GM11168 (cell line): Measurements from ENCODE around the gene AMDHD2.

Source experiments
- in situ Hi-C: fragments of 300-500 bp; cut with MboI; formaldehyde crosslinking; loops from one replicate; pipeline ENCODE4 v1.12.0; 2022; ENCODE audit warnings: low sequenced_read_pairs; ENCODE audit not compliant: unreplicated experiment

Gene AMDHD2

DNA sequence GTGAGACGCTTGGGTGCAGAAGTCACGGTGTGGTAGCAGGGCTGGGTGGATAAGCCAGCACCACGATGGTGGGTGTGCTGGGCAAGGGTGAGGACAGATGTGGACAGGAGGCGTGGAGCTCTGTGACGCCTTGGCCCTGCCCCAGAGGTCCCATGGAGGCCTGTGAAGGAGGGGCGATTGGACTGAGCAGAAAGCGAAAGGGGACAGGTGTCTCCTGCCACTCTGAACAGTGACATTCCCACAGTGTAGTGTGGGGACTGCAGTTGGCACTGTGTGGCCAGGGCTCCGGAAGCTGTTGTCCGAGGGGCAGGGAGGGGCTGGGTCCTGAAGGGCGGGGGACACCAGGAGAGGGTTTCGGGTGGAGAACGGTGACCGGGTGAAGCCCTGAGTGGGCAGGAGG, 37.9 kb upstream of the AMDHD2 start:
- in situ Hi-C loops = loop anchor here (10.0 to 25.0 kb wide), 3 partner anchors 47 to 470 kb away; partner anchors contain the start of genes ABCA3, NPW and ZNF598

DNA sequence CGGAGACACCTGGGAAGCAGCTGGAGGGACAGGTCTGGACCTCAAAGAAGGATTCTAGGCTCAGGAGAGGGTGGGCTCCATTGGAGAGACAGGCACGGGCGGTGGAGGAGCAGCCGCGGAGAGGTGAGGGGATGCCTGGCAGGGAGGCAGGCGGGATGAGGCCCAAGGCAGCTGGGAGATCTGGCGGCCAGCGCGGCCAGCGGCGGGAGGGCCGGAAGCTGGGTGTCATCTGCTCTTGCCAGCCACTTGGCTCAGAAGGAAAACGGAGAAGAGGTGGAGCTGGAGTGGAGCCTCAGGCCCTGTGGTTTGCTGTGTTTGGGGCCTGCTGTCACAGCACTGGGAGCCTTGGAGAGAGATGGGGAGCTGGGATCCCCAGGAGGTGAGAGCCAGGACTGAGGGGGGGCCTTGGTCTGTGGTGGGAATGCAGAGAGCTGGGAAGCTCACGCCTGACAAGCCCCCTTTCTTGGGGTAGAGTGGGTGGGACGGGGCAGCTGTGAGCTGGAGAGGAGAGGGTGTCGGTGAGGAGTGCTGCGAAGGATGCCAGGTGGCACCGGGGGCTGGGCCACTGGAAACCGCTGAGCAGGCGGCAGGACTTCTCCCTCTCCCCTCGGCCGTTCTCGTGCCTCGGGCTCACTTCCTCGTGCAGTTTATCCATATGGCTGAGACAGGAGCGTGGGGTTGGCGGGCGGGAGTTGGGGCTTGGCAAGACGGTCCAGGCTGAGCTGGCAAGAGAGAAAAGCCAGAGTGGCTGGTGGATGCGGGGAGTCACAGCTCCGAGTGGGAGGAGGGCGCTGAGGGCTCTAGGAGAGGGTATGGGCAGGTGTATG, 37.2 kb upstream of the AMDHD2 start:
- in situ Hi-C loops = loop anchor here (10.0 to 25.0 kb wide), 3 partner anchors 48 to 471 kb away; partner anchors contain the start of genes ABCA3, NPW and ZNF598

DNA sequence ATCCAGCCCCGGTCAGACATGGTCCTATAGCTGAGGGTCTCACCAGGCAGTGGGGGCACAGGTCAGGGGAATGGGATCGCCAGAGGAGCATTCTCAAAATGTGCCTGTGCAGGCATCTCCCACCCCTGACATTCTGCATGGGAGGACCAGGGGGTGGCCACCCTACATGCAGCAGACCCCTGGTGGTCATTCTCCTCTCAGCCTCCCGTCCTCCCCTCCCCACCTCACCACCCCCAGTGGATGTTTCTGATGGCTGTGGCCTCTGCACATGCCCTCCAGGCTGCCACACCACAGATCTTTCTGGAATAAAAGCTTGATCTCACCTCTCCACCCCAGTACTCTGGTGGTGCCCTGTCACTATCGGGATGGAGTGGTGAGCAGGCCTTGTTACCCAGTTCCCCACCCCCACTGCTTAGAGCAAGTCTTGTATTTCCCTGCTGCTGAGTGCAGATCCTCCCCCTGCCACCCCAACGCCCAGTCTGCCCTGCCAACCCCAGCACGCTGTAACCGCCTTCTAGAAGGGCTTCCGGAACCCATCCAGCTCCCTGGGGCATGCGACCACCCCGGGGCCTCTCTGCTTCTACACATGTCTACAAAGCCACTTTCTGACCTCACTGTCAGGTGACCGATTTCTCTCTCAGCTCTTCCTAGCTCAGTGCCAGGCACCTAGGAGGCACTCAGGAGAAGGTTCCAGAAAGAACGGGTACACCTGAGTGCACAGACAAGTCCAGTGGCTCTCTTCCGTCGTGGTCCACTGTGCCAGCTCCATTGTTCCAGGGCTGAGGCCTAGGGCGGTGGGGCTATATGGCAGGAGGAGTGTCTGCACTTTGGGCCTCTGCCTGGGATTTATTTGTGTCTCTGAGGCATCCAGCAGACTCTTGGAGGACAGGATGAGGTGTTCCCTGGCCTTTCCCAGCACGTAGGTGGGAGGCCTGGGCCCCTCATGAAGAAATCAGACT, 36.0 kb upstream of the AMDHD2 start:
- in situ Hi-C loops = loop anchor here (10.0 to 25.0 kb wide), 3 partner anchors 49 to 472 kb away; partner anchors contain the start of genes ABCA3, NPW and ZNF598

DNA sequence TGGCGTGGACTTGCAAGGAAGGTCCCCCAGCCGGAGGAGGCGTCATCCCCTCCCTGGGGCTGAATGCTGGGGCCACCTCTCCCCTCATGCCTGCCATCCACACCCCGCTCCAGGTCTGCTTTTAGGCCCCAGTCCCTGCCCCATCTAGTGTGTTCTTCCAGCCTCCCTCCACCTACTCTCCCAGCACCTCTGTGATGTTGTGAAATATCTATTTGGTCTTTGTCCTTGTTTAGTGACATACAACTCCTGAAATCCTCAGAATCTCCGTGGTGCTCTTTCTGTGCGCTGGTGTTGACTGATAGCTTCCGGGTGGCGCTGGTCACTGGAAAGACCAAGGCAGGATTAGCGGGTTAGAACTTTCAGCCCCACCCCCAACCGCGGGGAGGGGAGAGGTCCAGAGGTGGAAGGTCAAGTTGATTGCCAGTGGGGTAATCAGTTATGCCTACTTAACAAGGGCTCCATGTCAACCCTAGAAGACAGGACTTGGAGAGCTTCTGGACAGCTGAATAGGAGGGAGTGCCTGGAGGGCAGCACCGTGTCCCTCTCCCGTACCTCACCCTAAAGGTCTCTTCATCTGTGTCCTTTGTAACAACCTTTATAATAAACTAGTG, 35.2 kb upstream of the AMDHD2 start:
- in situ Hi-C loops = loop anchor here (10.0 to 25.0 kb wide), 3 partner anchors 50 to 473 kb away; partner anchors contain the start of genes ABCA3, NPW and ZNF598

DNA sequence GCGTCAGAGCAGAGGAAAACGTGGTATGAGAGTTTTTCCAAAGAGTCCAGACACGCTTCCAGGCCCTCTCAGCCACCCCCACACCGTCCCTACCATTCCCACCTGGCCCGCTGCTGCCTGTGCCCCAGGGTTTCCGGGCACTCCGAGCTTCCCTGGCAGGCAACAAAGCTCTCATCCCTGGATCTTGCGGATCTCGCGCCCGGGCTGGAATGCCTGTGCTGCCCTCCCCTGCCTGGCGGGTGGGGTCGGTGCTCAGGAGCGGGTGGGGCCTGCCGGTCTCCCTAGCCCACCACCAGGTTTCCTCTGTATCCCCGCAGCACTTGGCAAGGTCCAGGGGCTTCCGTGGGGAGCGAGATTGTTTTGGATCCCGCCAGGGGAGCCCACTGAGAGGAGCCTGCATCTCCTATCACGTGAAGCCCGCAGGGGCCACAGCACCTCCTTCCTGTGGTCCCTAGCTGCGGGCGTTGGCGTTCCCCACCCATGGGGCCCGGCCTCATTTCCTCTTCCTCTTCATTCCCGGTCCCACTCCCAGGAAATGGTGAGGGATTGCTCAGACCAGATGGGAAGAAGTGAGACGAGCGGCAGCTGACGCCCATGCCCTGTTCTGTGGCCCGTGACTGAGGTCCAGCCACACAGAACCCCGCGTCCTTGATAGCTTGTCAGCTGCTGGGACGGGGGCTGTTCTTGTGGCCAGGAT, 34.2 kb upstream of the AMDHD2 start:
- in situ Hi-C loops = loop anchor here (10.0 to 25.0 kb wide), 3 partner anchors 51 to 474 kb away; partner anchors contain the start of genes ABCA3, NPW and ZNF598

DNA sequence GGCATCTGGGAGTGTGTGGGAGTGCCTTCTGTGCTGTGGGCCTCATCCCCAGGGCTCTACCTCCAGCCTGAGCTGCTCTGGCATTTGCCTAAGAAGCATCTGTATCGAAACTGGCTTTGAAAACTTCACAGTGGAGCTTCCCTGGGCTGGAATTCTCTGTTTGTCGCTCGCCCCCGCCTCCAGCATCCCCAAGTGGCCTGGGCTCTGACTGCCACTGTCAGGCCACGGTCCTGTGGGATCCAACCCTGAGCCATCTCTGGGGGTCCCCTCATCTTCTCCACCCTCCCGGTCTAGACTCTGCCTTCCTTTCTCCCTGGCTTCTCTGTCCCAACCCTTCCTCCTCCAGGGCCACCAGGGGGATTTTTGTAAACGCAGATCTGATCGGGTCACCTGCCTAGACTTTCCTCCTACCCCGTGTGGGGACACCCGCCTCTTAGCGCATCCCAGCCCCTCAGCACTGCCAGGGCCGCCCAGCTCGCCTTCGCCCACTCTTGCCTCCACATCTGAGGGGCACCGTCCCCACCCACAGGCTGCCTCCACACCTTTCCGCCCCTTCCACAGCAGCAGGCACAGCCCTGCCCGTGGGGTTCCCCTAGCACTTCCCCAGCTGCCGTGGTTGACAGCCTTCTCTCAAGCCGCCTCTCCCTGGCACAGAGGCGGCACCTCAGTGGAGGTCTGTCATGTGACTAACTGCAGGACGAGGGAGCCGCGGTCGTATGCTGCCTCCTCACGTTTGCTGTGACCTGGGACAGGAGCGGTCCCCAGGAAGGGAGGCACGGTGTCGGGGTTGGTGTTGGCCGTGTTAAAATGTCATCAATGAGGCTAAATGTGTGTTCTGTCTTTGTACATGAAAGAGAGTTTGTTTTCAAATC, 33.3 kb upstream of the AMDHD2 start:
- in situ Hi-C loops = loop anchor here (10.0 to 25.0 kb wide), 3 partner anchors 52 to 475 kb away; partner anchors contain the start of genes ABCA3, NPW and ZNF598

DNA sequence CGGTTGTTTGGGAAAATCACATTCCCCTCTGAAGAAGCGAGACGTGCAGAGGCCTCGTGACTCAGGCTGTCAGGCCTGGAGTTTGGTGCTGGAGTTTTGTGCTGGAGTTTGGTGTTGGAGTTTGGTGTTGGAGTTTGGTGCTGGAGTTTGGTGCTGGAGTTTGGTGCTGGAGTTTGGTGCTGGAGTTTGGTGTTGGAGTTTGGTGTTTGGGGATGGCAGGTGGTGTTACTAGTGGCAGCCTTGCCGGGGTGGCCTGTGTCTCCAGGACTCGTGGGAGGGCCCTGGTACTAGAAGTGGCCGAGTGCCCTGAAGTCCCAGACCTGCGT, 32.7 kb upstream of the AMDHD2 start:
- in situ Hi-C loops = loop anchor here (10.0 to 25.0 kb wide), 3 partner anchors 53 to 475 kb away; partner anchors contain the start of genes ABCA3, NPW and ZNF598

DNA sequence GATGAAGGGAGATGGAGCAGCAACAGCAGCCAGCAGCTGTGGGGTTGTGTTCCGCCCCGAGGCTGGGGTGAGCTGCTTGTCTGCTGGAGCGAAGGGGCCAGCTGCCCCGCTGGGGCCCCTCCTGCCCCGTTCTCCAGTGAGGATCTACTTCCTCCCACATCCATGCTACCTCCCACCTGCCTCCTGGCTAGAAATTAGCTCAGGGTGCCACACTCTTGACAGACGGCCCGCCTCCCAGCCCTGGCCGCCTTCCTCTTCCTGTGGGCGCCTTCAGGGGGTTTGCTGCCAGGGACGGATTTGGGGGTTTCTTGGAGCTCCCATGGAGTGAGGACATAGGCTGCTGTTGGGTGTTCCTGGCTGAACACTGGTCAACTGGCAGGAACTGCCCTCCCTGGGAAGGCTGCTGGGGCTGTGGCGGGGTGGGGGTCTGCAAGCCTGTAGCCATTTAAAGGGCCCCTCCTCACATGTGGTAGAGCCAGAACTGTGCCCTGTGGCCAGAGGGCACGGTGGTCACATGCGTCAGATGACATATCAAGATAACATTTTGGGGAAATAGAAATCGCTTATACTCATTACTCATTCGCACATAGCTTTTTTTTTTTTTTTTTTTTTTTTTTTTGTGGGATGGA, 32.2 kb upstream of the AMDHD2 start:
- in situ Hi-C loops = loop anchor here (10.0 to 25.0 kb wide), 3 partner anchors 53 to 476 kb away; partner anchors contain the start of genes ABCA3, NPW and ZNF598

DNA sequence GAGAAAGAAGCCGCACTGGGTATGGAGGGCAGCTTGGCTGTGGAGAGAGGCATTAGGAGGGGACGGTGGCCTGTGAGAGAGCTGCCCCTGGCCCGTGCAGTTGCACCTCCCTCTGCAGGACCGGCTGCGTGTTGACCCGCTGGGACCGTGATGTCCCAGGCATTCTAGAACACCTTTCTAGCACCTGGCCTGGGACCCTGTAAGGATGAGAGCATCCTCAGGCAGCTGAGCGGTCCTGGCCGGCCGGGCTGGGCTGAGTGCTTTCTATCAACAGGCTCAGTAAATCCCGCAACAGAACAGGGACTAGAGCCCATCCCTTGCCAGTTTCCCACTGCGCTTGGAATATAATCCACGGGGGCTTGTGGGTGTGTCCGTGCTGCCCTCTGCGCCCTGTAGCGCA, 30.6 kb upstream of the AMDHD2 start:
- in situ Hi-C loops = loop anchor here (10.0 to 25.0 kb wide), 3 partner anchors 55 to 477 kb away; partner anchors contain the start of genes ABCA3, NPW and ZNF598

DNA sequence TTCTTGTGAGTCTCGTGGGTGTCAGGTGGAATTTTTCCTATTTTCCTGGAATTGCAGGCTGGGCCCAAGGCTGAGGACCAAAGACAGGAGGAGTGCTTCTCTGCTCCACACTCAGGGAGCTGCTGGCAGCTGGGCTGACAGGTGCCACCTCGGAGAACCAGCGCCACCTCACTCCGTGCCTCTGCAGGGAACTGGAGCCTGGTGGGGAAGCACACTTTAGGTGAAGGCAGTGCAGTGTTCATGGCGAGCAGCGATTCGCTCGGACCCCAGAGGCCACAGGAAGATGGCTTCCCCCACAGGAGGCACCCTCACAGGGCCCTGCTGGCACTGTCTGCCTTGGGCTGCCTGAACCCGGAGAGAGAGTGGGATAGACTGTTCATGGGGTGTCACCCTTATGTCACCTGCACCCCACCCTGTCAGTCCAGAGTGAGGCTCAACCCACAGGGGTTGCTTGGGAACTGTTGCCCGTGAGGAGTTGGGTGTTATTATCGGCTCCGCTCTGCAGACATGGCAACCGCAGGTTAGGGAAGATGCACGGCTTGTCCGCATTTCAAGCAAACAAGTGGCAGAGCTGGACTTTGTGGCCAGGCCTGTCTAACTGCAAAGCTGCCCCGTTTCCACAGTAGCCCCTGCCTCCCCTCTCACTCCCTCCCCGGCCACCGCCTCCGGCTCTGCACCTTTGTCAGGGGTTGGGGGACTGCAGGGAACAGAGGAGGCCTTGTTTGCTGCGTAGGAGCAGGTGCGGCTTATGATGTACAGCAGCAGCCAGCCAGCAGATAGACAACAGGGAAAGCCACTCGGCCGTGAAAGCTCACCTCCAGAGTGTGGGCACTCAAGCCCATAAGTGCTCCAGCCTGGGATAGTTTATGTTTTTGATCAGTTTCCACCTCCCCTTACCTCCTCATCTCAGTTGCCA, 29.7 kb upstream of the AMDHD2 start:
- in situ Hi-C loops = loop anchor here (25.0 kb wide), 2 partner anchors 153 to 478 kb away; partner anchors contain the start of genes ABCA3, NPW and ZNF598

DNA sequence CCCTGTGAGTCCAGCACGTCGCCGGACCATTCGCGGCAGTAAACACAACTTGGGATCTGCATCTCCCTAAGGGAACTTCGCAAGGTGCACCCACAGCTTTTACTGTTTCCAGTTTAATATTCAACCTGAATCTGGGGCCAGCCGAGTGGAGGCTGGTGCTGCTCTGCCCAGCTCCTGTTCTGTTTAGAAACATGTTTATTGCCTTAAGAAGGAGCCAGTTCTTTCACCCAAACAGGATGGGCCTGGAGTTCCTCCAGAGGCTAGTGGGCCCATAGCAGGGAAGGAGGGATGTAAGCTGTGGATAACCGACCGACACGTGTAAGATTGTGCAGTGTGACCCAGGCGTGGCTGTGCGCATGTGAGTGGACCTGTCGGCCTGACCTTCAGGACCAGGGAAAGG, 27.9 kb upstream of the AMDHD2 start:
- in situ Hi-C loops = loop anchor here (25.0 kb wide), 2 partner anchors 155 to 480 kb away; partner anchors contain the start of genes ABCA3, NPW and ZNF598

DNA sequence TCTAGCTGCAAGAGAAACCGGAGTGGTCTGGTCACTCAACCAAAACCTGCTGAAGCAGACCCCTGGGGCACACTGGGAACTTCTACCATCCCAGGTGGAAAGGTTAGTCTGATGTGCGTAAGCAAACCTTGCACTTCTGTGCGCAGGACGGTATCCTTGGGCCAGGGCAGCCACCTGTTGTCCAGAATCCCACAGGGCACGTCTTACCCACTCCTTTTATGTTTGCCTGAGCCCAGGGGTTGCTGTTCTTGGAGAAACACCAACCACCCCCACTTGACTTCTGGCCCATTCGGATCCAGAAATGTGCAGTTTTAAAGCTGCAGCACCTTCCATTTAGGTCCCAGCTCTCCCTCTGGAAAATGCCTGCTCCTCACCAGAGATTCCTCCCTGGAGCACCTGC, 26.6 kb upstream of the AMDHD2 start:
- in situ Hi-C loops = loop anchor here (25.0 kb wide), 2 partner anchors 156 to 481 kb away; partner anchors contain the start of genes ABCA3, NPW and ZNF598

DNA sequence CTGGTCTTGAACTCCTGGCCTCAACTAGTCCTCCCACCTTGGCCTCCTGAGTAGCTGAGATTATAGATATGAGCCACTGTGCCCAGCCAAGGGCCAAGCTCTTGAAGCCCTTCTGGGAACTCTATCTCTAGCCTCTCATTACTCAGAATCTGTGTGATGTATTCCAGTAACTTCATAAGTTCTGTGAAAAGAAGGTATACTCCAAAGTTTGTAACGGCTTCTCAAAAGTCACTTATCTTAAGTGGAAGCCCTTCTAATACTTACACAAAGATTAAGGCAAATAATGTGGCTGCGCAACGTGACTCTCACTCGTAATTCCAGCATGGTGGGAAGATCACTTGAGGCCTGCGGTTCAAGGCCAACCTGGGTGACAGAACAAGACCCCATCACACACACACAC, 25.6 kb upstream of the AMDHD2 start:
- in situ Hi-C loops = loop anchor here (25.0 kb wide), 2 partner anchors 157 to 482 kb away; partner anchors contain the start of genes ABCA3, NPW and ZNF598

DNA sequence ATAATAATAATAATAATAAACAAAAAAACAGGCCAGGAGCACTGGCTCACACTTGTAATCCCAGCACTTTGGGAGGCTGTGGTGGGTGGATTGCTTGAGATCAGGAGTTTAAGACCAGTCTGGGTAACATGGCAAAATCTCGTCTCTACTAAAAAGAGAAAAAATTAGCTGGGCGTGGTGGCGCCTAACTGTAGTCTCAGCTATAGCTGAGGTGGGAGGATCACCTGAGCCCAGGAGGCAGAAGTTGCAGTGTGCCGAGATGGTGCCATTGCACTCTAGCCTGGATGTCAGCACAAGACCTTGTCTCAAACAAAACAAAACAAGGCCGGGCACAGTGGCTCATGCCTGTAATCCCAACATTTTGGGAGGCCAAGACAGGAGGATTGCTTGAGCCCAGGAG, 25.1 kb upstream of the AMDHD2 start:
- in situ Hi-C loops = loop anchor here (25.0 kb wide), 2 partner anchors 158 to 483 kb away; partner anchors contain the start of genes ABCA3, NPW and ZNF598

DNA sequence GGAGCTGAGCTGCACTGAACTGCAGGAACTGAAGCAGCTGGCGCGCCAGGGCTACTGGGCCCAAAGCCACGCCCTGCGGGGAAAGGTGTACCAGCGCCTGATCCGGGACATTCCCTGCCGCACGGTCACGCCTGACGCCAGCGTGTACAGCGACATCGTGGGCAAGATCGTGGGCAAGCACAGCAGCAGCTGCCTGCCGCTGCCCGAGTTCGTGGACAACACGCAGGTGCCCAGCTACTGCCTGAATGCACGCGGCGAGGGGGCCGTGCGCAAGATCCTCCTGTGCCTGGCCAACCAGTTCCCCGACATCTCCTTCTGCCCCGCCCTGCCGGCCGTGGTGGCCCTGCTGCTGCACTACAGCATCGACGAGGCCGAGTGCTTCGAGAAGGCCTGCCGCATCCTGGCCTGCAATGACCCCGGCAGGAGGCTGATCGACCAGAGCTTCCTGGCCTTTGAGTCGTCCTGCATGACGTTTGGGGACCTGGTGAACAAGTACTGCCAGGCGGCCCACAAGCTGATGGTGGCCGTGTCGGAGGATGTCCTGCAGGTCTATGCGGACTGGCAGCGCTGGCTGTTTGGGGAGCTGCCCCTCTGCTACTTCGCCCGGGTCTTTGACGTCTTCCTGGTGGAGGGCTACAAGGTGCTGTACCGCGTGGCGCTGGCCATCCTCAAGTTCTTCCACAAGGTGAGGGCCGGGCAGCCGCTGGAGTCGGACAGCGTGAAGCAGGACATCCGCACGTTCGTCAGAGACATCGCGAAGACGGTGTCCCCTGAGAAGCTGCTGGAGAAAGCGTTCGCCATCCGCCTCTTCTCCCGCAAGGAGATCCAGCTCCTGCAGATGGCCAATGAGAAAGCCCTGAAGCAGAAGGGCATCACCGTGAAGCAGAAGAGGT, 23.7 kb upstream of the AMDHD2 start:
- in situ Hi-C loops = loop anchor here (25.0 kb wide), 2 partner anchors 159 to 484 kb away; partner anchors contain the start of genes ABCA3, NPW and ZNF598
